Prostate gland (tissue), 2 donors: Measurements from ENCODE around the gene SLC13A3. TPM values are rescaled to one million over a fixed set of nuclear protein-coding genes. Genes with fewer than 3 reads are reported as not detected.

Experiments used
- DNase-seq: peaks from one replicate; pipeline ENCODE4 v3.0.0-alpha.2; 2019; ENCODE audit warnings: low spot score
- H3K27ac ChIP-seq, 2 donors: fragments of 200-600 bp; sonication (generic); 2 replicates each; pipeline ENCODE4 v1.5.1; 2017 to 2019
- H3K27me3 ChIP-seq: fragments of 200-600 bp; sonication (generic); replicated peaks from 2 replicates; pipeline ENCODE4 v1.5.1; 2019; ENCODE audit not compliant: insufficient read depth
- H3K36me3 ChIP-seq, 2 donors: fragments of 200-600 bp; sonication (generic); 1 replicate in 1 of 2; 2 replicates in 1 of 2; pipeline versions ENCODE4 v1.5.1 to v1.8.1; 2017 to 2019
- H3K4me1 ChIP-seq: fragments of 200-600 bp; sonication (generic); replicated peaks from 2 replicates; pipeline ENCODE4 v1.5.1; 2019
- H3K4me3 ChIP-seq, 2 donors: fragments of 200-600 bp; sonication (generic); 2 replicates each; pipeline ENCODE4 v1.5.1; 2017 to 2019
- H3K9me3 ChIP-seq: fragments of 200-600 bp; sonication (generic); 2 replicates; pipeline ENCODE4 v1.5.1; 2017
- CTCF ChIP-seq, 4 experiments: fragments of 200-600 bp in 2 of 4; fragments of 450-650 bp in 2 of 4; sonication (generic) in 2 of 4; IDR thresholded peaks; 1 replicate in 3 of 4; 2 replicates in 1 of 4; pipeline ENCODE4 v1.5.1; 2016 to 2019; ENCODE audit warnings: antibody characterized with exemption in 4 of 4, mild to moderate bottlenecking in 2 of 4, moderate library complexity in 2 of 4
- POLR2A ChIP-seq: fragments of 450-650 bp; IDR thresholded peaks from one replicate; pipeline ENCODE4 v1.6.1; 2016; ENCODE audit warnings: antibody characterized with exemption, mild to moderate bottlenecking
- POLR2AphosphoS5 ChIP-seq: sonication (generic); formaldehyde crosslinking; IDR thresholded peaks from one replicate; pipeline ENCODE4 v1.6.1; 2017; ENCODE audit warnings: antibody characterized with exemption
- WGBS: methylation state at CpG from one replicate; pipeline ENCODE4 v1.1.5; 2018; 5-methylcytosine and 5-hydroxymethylcytosine counted together
- intact Hi-C: fragments of 100-400 bp; cut with DNase I; formaldehyde crosslinking; loops from one replicate; pipeline ENCODE4 v1.14.2; 2022
- total RNA-seq, 2 donors: library from RNA; depleted of rRNA; stranded (reverse); fragments of >200 nt; gene quantifications; one replicate each; pipeline ENCODE4 v1.1.0, GENCODE V29; 2016

SLC13A3 gene
- total RNA-seq, 2 donors from 2014 or later, result 10.5 to 16.9 TPM

- WGBS, result 73% methylated on average over 19 of the region's 19 CpGs
- Histone ChIP-seq H3K4me1 (no peaks in the 10 kb centered on the region), H3K9me3 (no peaks in the 10 kb centered on the region), H3K27ac (no peak overlapping the region), H3K27me3 (no peaks in the 10 kb centered on the region), H3K4me3 (no peak overlapping the region), H3K36me3 (no peaks in the 10 kb centered on the region)
- TF ChIP-seq POLR2AphosphoS5, result no peak
- TF ChIP-seq POLR2A, result no peak
- no peak for TF ChIP-seq CTCF (IDR thresholded peaks at IDR 0.05)
- intact Hi-C loops, result no loop called here
- DNase-seq, result no peak
These were observed 77.3 kb downstream of the SLC13A3 start for GRCh38 chr20:46573788-46574584.

DNA sequence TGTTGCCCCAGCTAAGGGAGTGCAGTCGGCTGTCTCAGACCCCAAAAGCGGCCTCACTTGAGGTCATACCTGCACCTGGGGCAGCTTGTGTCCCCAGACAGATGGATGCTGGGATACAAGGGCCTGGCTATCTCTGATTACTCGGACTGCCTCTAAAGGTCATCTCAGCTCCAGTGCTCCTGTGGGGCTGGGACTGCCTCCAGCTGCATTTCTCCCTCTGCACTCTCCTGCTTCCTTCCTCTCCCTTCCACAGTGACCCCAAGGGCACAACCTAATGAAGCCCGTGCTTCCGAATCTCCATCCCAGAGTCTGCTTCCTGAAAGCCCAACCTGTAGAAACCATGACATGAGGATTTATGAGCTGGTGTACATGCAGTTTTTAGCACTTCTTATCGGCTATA lies 78.0 kb downstream of the SLC13A3 start:
- Histone ChIP-seq H3K4me3 (no peak overlapping the region), H3K4me1 (no peaks in the 10 kb centered on the region), H3K27me3 (no peaks in the 10 kb centered on the region), H3K9me3 (no peaks in the 10 kb centered on the region), H3K27ac (no peak overlapping the region), H3K36me3 (no peaks in the 10 kb centered on the region)
- TF ChIP-seq POLR2AphosphoS5 (no peak), POLR2A (no peak), CTCF (IDR thresholded peaks at IDR 0.05) (no peak)
- DNase-seq, result no peak
- 67% methylated on average over 6 of the region's 6 CpGs for WGBS
- intact Hi-C loops, result no loop called here

- no peak for TF ChIP-seq CTCF (IDR thresholded peaks at IDR 0.05)
- intact Hi-C loops, result no loop called here
These were observed 78.5 kb downstream of the SLC13A3 start for GRCh38 chr20:46572790-46573189.

GRCh38 chr20:46572153-46572552 lies 79.1 kb downstream of the SLC13A3 start:
- no peak for DNase-seq
- Histone ChIP-seq H3K4me1 (no peaks in the 10 kb centered on the region), H3K4me3 (no peak overlapping the region), H3K27ac (no peak overlapping the region), H3K27me3 (no peaks in the 10 kb centered on the region), H3K36me3 (no peaks in the 10 kb centered on the region), H3K9me3 (no peaks in the 10 kb centered on the region)
- intact Hi-C loops, result no loop called here
- TF ChIP-seq POLR2A (no peak), POLR2AphosphoS5 (no peak), CTCF (IDR thresholded peaks at IDR 0.05) (no peak)
- WGBS, result 59% methylated on average over 8 of the region's 8 CpGs

More at GRCh38 chr20:46572790-46573189, 78.5 kb downstream of the SLC13A3 start:
- no peaks in the 10 kb centered on the region for H3K4me1 ChIP-seq
- no peak overlapping the region for H3K4me3 ChIP-seq
- H3K27me3 ChIP-seq, result no peaks in the 10 kb centered on the region
- 95% methylated on average over 3 of the region's 3 CpGs for WGBS
- no peak overlapping the region for H3K27ac ChIP-seq
- no peaks in the 10 kb centered on the region for H3K36me3 ChIP-seq
- H3K9me3 ChIP-seq, result no peaks in the 10 kb centered on the region
- DNase-seq, result no peak

DNA sequence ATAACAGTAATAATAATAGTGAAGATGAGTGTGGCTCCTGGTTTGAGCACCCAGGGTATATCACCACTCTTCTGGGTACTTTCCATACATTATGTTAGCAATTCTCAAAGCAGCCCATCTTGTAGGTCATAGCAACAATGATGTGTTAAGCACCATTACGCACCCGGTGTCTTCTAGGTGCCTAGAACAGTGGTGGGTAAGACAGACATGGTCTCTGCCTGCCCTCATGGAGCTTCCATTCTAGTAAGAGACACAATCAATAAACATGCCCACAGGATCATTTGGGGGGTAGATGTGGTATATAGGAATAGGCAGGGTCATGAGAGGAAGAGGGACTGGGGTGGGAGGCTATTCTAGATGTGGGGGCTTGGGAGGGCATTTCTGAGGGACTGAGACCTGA lies 79.8 kb downstream of the SLC13A3 start:
- Histone ChIP-seq H3K27ac (no peak overlapping the region), H3K4me1 (no peaks in the 10 kb centered on the region), H3K9me3 (no peaks in the 10 kb centered on the region), H3K27me3 (no peaks in the 10 kb centered on the region), H3K4me3 (no peak overlapping the region), H3K36me3 (no peaks in the 10 kb centered on the region)
- intact Hi-C loops, result no loop called here
- no peak for DNase-seq
- 96% methylated on average over 2 of the region's 2 CpGs for WGBS
- TF ChIP-seq CTCF (IDR thresholded peaks at IDR 0.05) (no peak), POLR2AphosphoS5 (no peak), POLR2A (no peak)
